ENCODE data around the gene TEKT5.

The TEKT5 gene

DNA sequence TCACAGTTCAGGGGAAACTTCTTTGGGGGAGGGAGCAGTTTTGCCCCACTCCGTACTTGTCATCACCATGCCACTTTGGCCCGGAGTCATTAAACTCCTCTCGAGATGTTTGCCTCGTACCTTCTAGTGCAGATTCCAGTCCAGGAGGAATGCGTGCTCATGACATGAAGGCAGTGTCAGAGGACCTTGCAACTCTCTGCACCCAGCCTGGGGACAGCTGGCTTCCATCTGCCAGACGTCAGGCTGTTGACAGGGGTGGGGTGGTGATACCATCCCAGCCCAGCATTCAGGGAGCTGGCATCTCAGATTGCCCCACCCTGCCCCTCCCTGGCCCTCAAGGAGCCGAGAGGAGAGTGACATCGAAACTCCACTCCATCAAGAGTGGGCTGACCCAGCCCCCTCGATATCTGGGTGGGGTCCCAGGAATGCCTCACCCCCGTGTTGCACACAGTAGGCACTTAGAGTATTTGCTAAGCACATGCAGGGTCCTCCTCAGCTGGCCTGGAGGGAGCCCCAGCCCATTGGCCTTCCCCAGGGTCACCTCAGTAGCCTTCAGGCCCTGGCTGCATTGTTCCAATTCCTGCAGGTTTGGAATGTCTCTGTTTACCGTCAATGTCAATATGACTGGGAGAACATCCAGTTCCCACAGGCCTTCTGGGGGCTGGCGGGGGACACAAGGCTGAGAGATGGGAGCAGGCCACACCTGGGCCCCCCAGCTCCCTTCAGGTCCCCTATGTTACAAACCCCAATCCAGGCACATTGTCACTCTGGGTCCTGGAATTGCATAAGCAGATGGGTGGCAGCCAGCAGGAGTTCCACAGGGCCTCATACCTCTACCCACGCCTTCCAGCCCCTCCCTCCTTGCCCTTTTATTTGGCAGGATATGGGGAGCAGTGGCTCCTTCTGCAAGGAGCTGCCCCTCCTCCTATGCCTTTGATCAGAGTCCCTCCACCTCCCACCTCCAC is 93.0 kb downstream of the TEKT5 start:
- TF ChIP-seq GATA3 (IDR thresholded peaks at IDR 0.05; ENCODE audit: low read depth, low read length): no peak
- no peak for TF ChIP-seq GATA2 (IDR thresholded peaks at IDR 0.05; ENCODE audit: low read depth, low read length)

DNA sequence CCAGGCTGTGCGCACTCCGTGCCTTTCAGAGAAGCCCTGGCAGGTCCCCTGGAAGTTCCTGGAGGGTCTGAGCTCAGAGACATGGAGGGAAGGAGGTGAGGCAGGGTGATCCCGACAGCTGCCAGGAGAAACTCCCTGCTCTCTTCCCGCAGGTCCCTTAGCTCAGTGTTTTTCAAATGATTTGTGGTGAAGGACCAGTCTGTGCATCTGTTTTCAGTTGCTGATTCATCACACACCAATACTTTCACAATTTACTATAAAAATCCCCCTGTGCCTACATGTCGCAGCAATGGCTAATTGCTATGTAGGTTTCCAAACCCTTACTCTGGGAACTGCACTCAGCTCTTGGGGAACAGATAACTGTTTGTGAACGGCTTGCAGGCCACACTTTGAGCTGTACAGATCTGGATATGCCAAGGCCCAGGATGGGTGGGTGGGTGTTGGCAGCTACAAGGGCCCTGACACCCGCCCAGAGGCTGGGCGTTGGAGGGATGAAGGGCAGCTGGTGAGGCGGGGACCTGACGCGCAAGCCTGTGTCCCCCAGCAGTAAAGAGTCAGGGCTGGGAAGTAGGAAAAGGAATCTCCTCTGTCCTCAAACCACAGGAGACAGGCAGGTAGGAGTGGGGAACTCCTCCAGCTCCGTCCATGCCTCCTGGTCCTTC is 93.8 kb downstream of the TEKT5 start:
- no peak for TF ChIP-seq GATA3 (IDR thresholded peaks at IDR 0.05; ENCODE audit: low read depth, low read length)
- no peak for TF ChIP-seq GATA2 (IDR thresholded peaks at IDR 0.05; ENCODE audit: low read depth, low read length)

DNA sequence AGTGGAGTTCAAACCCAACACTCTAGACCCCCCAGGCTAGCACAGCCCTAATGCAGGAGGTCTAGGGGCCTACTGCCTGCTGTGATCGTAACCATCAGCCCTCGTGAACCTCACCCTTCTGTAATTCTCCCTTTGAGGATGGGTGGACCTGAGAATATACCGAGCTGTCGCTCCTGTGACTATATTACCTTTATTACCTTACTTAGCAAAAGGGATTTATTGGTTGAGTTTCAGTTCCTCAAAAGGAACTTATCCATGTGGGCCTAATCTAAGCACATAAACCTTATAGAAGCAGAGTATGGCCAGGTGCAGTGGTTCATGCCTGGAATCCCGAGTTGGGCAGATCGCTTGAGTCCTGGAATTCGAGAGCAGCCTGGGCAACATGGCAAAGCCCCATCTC is 95.1 kb downstream of the TEKT5 start:
- TF ChIP-seq GATA2 (IDR thresholded peaks at IDR 0.05; ENCODE audit: low read depth, low read length) (no peak), GATA3 (IDR thresholded peaks at IDR 0.05; ENCODE audit: low read depth, low read length) (no peak)

DNA sequence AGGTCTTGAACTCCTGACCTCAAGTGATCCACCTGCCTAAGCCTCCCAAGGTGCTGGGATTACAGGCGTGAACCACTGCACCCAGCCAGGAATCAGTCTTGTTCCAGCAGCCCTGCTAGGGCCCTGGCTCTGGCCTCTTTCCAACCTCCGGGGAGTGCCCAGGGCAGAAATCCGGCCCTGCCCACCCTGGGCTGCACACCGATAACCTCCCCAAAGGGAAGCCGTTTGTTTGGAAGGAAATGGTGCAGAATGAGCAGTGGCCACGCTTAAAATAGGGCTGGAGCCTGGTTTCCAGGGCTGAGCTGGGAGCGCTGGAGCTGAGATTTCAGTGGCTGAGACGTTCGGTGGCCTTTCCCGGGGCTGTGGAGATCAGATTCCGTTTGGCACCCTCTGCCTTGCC is 96.6 kb downstream of the TEKT5 start:
- TF ChIP-seq GATA2 (IDR thresholded peaks at IDR 0.05; ENCODE audit: low read depth, low read length) (no peak), GATA3 (IDR thresholded peaks at IDR 0.05; ENCODE audit: low read depth, low read length) (no peak)

DNA sequence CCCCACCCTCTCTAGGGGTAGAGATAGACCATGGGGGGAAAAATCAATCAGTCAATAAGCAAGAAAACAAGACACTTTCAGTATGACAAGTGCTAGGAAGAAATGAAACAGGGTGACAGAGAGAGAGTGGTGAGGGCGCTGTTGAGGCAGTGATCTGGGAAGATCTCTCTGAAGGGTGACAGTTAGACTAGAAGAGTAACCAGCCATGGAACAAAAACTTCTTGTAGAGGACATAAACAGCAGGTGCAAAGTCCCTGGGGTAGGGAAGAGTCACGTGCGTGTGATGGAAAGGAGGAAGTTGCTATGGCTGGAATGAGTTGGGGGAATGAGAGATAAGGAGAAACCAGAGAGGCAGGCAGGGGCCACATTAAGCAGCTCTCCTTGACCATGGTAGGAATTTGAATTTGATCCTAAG is 97.5 kb downstream of the TEKT5 start:
- TF ChIP-seq GATA2 (IDR thresholded peaks at IDR 0.05; ENCODE audit: low read depth, low read length) (no peak), GATA3 (IDR thresholded peaks at IDR 0.05; ENCODE audit: low read depth, low read length) (no peak)

DNA sequence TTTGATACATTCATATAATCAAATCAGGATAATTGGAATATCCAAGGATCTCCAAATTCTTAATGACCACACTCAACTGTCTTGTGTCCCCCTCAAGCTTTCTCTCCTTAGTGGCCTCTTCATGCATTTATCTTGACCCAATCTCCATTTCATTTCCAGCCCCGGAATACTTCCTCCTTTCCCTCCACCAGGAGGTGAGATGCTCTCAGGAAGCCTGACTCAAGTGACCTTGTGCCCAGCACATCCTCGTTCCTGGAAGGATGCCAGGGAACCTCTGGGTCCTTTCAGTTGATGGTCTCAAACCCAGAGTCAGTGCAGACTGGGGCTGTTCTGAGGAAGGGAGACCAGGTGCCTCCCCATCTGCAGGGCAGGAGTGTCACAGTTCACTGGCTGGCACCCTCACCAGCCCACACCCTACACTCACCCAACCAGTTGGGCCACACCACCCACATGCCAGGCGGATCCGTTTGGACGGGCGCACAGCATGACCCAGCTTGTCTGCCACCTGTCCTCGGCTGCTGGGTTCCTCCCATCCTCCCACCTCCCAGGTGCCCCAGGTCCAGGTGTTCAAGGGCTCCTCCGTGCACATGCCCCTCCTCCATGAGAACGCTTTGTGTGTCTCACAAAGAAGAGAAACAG is 100.3 kb downstream of the TEKT5 start:
- no peak for TF ChIP-seq GATA3 (IDR thresholded peaks at IDR 0.05; ENCODE audit: low read depth, low read length)
- TF ChIP-seq GATA2 (IDR thresholded peaks at IDR 0.05; ENCODE audit: low read depth, low read length): no peak

DNA sequence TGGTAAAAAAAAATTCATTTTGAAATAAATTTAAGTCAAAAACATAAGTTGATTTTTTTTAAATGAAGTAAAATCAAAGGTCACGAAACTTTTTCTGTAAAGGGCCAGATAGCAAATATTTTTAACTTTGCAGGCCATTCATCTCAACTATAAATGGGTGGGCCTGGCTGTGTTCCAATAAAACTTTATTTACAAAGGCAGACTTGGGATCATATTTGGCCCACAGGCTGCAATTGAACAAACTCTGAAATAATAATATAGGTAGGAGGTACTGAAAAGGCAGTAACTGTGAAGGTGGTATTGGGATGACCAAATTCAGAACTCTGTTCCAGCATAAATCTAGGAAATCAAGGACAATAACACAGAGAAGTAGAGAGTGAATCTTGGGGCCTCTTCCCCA is 102.1 kb downstream of the TEKT5 start:
- TF ChIP-seq GATA3 (IDR thresholded peaks at IDR 0.05; ENCODE audit: low read depth, low read length) (no peak), GATA2 (IDR thresholded peaks at IDR 0.05; ENCODE audit: low read depth, low read length) (no peak)

DNA sequence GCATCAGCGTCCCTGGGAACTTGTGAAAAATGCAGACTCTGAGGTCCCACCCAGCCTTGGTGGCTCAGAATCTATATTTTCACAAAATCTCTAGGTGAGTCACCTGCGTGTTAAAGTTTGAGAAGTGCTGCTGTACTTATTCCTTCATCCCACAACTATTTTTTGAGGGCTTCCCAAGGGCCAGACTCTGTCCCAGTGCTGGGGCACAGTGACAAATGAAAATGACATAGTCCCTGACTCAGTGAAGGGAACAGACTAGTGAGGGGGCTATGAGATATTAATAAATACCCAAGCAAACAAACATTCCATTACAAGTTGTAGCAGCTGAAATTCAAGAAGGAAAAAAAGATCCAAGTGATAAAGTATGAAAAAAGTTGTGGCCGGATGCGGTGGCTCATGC is 104.4 kb downstream of the TEKT5 start:
- no peak for TF ChIP-seq GATA3 (IDR thresholded peaks at IDR 0.05; ENCODE audit: low read depth, low read length)
- no peak for TF ChIP-seq GATA2 (IDR thresholded peaks at IDR 0.05; ENCODE audit: low read depth, low read length)

DNA sequence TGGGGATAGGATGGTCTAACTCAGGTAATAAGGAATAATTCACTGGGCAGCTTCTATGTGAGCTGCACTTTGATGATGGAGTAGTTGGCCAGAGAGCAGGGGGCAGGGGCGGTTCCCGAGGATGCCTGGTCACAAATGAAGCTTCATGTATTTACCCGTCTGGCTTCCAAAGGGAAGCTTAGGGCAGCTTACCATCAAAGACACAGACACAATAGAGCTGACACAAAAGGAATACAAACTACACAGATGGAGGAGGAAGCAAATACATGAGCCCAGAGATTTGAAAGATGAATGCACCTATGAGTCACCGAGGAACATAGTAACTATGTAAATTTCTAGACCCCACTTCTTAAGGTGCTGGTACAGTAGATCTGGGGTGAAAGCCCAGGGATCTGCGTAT is 105.6 kb downstream of the TEKT5 start:
- no peak for TF ChIP-seq GATA2 (IDR thresholded peaks at IDR 0.05; ENCODE audit: low read depth, low read length)

DNA sequence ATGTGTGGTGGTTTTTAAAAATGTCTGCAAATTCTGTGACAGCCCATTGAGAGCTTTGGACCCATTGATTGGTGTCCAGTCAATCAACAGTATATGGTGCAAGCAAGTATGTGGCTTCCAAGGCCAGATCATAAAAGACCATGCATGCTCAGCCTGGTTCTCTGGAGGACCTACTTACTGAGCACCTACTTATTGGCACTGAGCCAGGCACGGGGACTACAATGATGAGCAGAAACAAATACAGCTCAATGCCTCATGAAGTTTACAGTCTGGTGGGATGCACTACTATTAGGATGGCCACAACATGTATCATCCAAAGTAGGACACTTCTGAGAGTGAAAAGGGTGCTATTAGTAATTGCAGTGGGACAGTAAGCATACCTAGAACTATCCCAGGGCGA is 107.1 kb downstream of the TEKT5 start:
- TF ChIP-seq GATA3 (IDR thresholded peaks at IDR 0.05; ENCODE audit: low read depth, low read length) (no peak), GATA2 (IDR thresholded peaks at IDR 0.05; ENCODE audit: low read depth, low read length) (no peak)

DNA sequence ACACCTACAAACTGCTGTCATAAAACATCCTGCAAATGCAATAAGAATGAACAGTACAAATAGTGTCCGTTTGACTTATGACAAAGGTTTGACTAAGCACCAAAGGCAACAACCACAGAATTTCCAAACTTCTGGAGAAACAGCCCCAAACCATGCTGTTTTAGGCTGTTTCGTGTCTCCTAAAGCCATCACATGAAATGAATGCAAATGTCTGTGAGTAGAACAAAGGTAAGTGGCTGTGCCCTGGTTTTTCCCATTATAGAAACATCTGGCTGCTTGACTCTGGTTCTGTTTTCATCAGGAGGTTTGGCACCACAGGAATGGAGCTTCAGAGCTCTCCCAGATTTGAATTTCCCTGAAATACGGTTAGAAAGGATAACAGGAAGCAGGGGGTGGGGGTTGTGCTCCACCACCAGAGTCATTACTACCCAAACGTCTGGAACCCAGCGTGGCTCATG is 109.7 kb downstream of the TEKT5 start:
- TF ChIP-seq GATA3 (IDR thresholded peaks at IDR 0.05; ENCODE audit: low read depth, low read length): no peak
- TF ChIP-seq GATA2 (IDR thresholded peaks at IDR 0.05; ENCODE audit: low read depth, low read length): no peak

DNA sequence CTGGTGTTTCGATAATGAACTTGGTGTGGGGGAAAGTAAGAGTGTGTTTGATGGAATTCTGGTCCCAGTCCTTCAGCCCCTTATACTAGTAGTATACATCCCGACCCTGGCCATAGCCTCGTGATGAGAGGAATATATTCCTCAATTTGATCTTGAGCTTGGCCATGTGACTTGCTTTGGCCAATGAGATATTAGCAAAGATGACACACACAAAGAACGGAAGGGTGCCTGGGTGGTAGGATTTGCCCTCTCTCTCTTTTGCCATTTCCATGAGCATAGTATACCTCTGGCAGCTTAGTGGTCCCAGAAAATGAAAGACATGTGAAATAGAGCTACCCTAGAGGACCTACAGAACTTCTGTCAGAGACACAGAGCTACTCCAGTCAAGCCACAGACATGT is 111.5 kb downstream of the TEKT5 start:
- TF ChIP-seq GATA3 (IDR thresholded peaks at IDR 0.05; ENCODE audit: low read depth, low read length) (no peak), GATA2 (IDR thresholded peaks at IDR 0.05; ENCODE audit: low read depth, low read length) (no peak)

DNA sequence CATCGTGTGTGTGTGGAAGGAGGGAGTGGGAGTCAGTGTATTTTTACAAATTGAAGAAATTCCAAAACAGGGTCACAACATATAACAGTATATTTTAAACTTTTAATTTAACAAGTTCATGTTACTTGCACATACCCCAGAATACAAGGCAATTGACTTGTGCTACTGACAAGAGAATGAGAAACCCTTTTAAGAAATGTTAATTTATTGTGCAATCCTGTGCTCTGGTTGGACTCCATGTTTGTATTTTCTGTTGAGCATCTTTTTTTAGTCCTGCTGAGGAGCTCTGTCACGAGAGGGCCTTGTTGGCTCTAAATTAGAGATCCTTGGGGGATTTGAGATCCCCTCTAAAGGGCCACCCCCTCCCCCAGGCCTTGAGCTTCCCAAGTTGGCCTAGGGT is 113.2 kb downstream of the TEKT5 start:
- TF ChIP-seq GATA2 (IDR thresholded peaks at IDR 0.05; ENCODE audit: low read depth, low read length) (no peak), GATA3 (IDR thresholded peaks at IDR 0.05; ENCODE audit: low read depth, low read length) (no peak)

DNA sequence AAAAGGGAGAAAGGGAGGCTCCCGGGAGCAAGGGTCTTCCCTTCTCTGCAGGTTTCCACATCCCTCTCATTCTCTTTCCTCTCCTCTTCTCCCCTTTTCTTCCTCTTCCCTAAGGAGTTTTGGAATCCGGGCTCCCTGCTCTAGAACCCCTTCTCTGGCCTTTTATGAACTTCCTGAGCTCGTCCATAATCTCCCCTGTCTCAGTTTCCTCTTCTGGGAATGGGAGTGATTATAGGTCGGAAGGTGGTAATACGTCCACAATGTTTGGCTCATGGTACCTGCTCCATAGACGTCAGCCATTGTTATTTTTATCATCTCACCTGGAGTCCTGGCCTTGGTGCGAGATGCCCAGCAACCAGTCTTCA is 113.9 kb downstream of the TEKT5 start:
- TF ChIP-seq GATA2 (IDR thresholded peaks at IDR 0.05; ENCODE audit: low read depth, low read length) (no peak), GATA3 (IDR thresholded peaks at IDR 0.05; ENCODE audit: low read depth, low read length) (no peak)

All from SH-SY5Y (cell line).